ENCODE measurements around the gene ASNSD1.
"Not testable (repeated sequence)": the region's sequence is repeated elsewhere in the genome, so short reads cannot be mapped to it uniquely, and the experiment has no call there.

ASNSD1 gene

GRCh38 chr2:189681903-189682302 lies 20.6 kb downstream of the ASNSD1 start:
- Histone ChIP-seq H3K9me3 (no peaks in the 10 kb centered on the region), H3K4me3 (no peak overlapping the region), H3K27ac (no peak overlapping the region), H3K36me3 (no peaks in the 10 kb centered on the region), H3K4me1 (peaks cover 0 to 10% (median 5%) of the 10 kb centered on the region in 4 donors), H3K27me3 (no peaks in the 10 kb centered on the region)
- DNase-seq, result no peak
- intact Hi-C loops (cut with DNase I; ENCODE audit: low total_unique reads), result no loop called here
- TF ChIP-seq CTCF (IDR thresholded peaks at IDR 0.05), result no peak

GRCh38 chr2:189683348-189683747 lies 22.1 kb downstream of the ASNSD1 start:
- H3K36me3 ChIP-seq, result no peaks in the 10 kb centered on the region
- intact Hi-C loops (cut with DNase I; ENCODE audit: low total_unique reads), result no loop called here

GRCh38 chr2:189684811-189685210 lies 23.6 kb downstream of the ASNSD1 start:
- TF ChIP-seq CTCF (IDR thresholded peaks at IDR 0.05), result no peak
- Histone ChIP-seq H3K4me3 (no peak overlapping the region), H3K4me1 (peaks cover 0 to 10% (median 5%) of the 10 kb centered on the region in 4 donors), H3K9me3 (no peaks in the 10 kb centered on the region), H3K27ac (no peak overlapping the region), H3K27me3 (no peaks in the 10 kb centered on the region), H3K36me3 (peaks cover 0 to 3% (median 0%) of the 10 kb centered on the region in 3 donors)
- intact Hi-C loops (cut with DNase I; ENCODE audit: low total_unique reads), result no loop called here
- no peak for DNase-seq

More at GRCh38 chr2:189683348-189683747, 22.1 kb downstream of the ASNSD1 start:
- TF ChIP-seq CTCF (IDR thresholded peaks at IDR 0.05), result no peak
- H3K27me3 ChIP-seq, result no peaks in the 10 kb centered on the region
- H3K9me3 ChIP-seq, result no peaks in the 10 kb centered on the region
- no peak overlapping the region for H3K27ac ChIP-seq
- DNase-seq, result no peak
- H3K4me3 ChIP-seq, result no peak overlapping the region
- peaks cover 0 to 10% (median 5%) of the 10 kb centered on the region in 4 donors for H3K4me1 ChIP-seq

- intact Hi-C loops (cut with DNase I; ENCODE audit: low total_unique reads), result no loop called here
- DNase-seq, result peak in 1 of 2 donors; percentile 53
- H3K27me3 ChIP-seq, result no peaks in the 10 kb centered on the region
- no peak overlapping the region for H3K4me3 ChIP-seq
- no peak for TF ChIP-seq CTCF (IDR thresholded peaks at IDR 0.05)
- H3K27ac ChIP-seq, result no peak overlapping the region
- H3K36me3 ChIP-seq, result peaks cover 0 to 3% (median 0%) of the 10 kb centered on the region in 3 donors
- peaks cover 0 to 10% (median 5%) of the 10 kb centered on the region in 4 donors for H3K4me1 ChIP-seq
- no peaks in the 10 kb centered on the region for H3K9me3 ChIP-seq
Measured at GRCh38 chr2:189685540-189686229, 24.4 kb downstream of the ASNSD1 start.

GRCh38 chr2:189687796-189688195 lies 26.5 kb downstream of the ASNSD1 start:
- H3K9me3 ChIP-seq; H3K27me3 ChIP-seq; H3K27ac ChIP-seq; DNase-seq; intact Hi-C loops (cut with DNase I; ENCODE audit: low total_unique reads); H3K4me3 ChIP-seq: not testable (repeated sequence)
- Histone ChIP-seq H3K4me1 (peaks cover 0 to 10% (median 5%) of the 10 kb centered on the region in 4 donors), H3K36me3 (peaks cover 0 to 10% (median 9%) of the 10 kb centered on the region in 3 donors)

- Histone ChIP-seq H3K4me3 (no peak overlapping the region), H3K4me1 (no peaks in the 10 kb centered on the region), H3K36me3 (peaks cover 0 to 9% (median 7%) of the 10 kb centered on the region in 3 donors), H3K9me3 (no peaks in the 10 kb centered on the region), H3K27ac (no peak overlapping the region), H3K27me3 (no peaks in the 10 kb centered on the region)
- DNase-seq, result no peak
- TF ChIP-seq CTCF (IDR thresholded peaks at IDR 0.05), result no peak
- intact Hi-C loops (cut with DNase I; ENCODE audit: low total_unique reads), result loop anchor here (5.0 kb wide), 1 partner anchor 34 kb away; the partner anchor contains the start of gene ASNSD1
Measured at GRCh38 chr2:189696223-189696622, 35.0 kb downstream of the ASNSD1 start.
